GM23248 (cell line): ENCODE results near the gene ANO10.

Source experiments
- EZH2 ChIP-seq: fragments of 200-600 bp; sonication (generic); IDR thresholded peaks from 2 replicates; pipeline ENCODE4 v1.6.1; 2018; ENCODE audit warnings: antibody characterized with exemption, mild to moderate bottlenecking; ENCODE audit not compliant: insufficient read depth, poor library complexity, severe bottlenecking
- EZH2phosphoT487 ChIP-seq: fragments of 200-600 bp; sonication (generic); IDR thresholded peaks from 2 replicates; pipeline ENCODE4 v1.6.1; 2018; ENCODE audit warnings: antibody characterized with exemption, moderate library complexity, mild to moderate bottlenecking, low read depth; ENCODE audit not compliant: insufficient read depth

- TF ChIP-seq EZH2 = no peak
- no peak for TF ChIP-seq EZH2phosphoT487
Measured at GRCh38 chr3:43613976-43614375, 7.8 kb downstream of the ANO10 start.
